Measurements from ENCODE around the gene DNAH17.

GRCh38 chr17:78595135-78595810 is 18.1 kb upstream of the DNAH17 start:
- TF ChIP-seq POLR2A (IDR thresholded peaks at IDR 0.05) (no peak), CTCF (IDR thresholded peaks at IDR 0.05) (no peak)

All from vagina (tissue), 2 donors.